HG03095 (cell line): ENCODE results near the gene PLEKHA8.

Experiments
- ATAC-seq: cut with Tn5 transposase; IDR thresholded peaks from one replicate; pipeline ENCODE4 v1.9.1; 2021; ENCODE audit warnings: moderate library complexity; ENCODE audit not compliant: unreplicated experiment

PLEKHA8 gene, protein sequence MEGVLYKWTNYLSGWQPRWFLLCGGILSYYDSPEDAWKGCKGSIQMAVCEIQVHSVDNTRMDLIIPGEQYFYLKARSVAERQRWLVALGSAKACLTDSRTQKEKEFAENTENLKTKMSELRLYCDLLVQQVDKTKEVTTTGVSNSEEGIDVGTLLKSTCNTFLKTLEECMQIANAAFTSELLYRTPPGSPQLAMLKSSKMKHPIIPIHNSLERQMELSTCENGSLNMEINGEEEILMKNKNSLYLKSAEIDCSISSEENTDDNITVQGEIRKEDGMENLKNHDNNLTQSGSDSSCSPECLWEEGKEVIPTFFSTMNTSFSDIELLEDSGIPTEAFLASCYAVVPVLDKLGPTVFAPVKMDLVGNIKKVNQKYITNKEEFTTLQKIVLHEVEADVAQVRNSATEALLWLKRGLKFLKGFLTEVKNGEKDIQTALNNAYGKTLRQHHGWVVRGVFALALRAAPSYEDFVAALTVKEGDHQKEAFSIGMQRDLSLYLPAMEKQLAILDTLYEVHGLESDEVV

GRCh38 chr7:30028216-30028748, at the start of gene PLEKHA8:
Gene PLEKHA8 (plus strand): TSS chr7:30028412. CDS start chr7:30028763, 351 bp downstream.
- peak; percentile 46 for ATAC-seq

GRCh38 chr7:29980151-29980550, 48.1 kb upstream of the PLEKHA8 start:
- ATAC-seq, result no peak

DNA sequence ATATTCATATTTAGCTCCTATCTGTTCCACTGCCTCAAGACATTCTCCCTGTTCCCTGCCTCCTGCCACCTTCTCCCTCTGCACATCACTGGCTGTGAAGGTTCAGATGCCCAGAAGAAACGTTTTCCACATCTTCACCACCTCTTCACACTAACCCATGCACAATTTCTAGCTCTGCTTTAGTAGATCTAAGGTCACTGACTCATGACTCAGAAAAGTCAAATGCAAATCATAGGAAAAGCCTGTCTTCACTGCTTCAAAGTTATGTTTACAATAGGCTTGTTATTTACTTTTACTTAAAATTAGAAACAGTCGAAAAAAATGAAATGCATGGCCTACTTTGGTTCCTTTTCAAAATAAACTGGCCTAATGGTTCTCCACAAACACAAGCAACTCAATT, 41.1 kb upstream of the PLEKHA8 start:
- ATAC-seq, result no peak

GRCh38 chr7:29987811-29988317, 40.3 kb upstream of the PLEKHA8 start:
- no peak for ATAC-seq

- no peak for ATAC-seq
These were observed 39.6 kb upstream of the PLEKHA8 start for GRCh38 chr7:29988424-29989256.

DNA sequence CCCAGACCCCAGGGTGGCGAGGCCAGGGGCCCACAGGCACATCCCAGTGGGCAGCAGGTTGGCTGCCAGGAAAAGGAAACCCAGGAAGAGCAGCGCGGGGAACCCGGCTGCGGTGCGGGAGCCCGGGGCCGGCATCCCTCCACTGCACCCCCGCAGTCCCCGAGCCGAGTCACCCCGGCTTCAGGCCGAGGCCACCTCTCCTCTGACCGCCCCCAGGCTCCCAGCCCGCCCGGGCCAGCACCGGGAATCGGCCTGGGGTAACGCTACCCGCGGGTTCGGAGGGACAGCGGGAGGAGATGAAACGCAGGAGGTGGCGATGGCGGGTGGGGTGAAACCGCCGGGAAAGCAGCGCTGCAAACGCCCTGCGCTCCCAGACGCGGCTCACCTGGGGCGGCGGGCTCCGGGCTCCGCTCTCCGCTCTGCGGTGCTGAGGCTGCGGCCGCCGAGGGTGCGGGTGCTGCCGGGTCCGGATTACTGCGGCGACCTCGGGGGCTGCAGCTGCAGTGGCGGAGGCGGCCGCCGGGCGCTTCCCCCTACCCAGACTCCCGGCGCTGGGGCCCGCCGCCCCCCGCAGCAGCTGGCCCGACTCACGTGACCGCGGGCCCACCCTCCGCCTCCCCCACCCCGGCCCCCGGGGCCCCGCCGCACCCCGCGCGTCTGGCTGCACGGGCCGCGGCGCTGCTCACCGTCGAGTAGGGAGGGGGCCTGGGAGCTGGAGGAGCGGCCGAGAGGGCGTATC, 38.8 kb upstream of the PLEKHA8 start, which contains the start of gene SCRN1:
TSS of gene SCRN1 (minus strand) at position 545 of the 739 bp plus-strand sequence. CDS start 20,734 bp downstream, outside the sequence.
- ATAC-seq, result no peak

DNA sequence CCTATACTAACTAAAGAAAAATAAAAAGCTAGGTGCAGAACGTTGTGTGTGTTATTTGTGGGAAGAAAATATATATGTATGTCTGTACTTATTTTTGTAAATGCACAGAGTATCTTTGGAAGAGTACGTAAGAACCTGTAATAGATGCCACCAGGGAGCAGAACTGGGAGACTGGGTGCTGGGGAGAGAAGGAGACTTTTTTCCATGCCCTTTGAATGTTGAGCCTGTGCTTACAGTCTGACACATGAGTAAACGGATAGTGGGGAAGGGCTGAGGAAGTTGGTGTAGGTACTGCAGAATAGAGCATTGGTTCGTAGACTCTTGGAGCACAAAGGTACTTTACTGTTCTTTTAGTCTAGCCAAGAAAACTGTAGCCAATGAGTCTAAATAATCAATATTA, 37.3 kb upstream of the PLEKHA8 start:
- ATAC-seq, result no peak

- no peak for ATAC-seq
These were observed 36.3 kb upstream of the PLEKHA8 start for GRCh38 chr7:29991937-29992336.

- ATAC-seq, result no peak
These were observed 35.1 kb upstream of the PLEKHA8 start for GRCh38 chr7:29993140-29993539.

DNA sequence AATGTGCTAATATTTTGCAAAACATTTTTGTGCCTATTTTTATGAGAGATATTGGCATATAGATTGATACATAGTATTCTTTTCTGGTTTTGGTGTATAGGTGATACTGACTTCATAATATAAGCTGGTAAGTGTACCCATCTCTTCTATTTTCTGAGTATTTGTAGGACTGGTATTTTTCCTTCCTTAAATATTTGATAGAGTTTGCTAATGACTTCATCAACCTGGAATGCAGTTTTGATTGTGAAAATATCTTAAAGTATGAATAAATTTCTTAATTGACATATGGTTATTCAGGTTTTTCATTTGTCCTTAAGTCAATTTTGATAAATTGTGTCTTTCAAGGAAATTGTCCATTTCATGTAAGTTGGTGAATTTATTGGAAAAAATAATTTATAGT, 32.6 kb upstream of the PLEKHA8 start:
- ATAC-seq, result no peak

DNA sequence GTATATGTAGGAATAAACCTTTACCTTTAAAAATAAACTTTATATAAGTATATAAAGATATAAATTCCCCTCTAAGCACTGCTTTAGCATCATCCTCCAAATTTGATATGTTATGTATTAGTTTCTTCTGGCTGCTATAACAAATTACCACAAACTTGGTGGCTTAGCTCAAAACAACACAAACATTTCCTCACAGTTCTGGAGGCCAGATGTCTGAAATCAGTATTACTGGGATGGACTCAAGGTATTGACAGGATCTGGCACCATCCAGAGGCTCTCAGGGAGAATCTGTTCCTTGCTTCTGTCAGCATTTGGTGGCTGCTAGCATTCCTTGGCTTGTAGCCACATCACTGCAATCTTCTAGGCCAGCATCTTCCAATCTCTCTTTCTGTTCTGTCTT, 31.9 kb upstream of the PLEKHA8 start:
- no peak for ATAC-seq

- no peak for ATAC-seq
These were observed 29.7 kb upstream of the PLEKHA8 start for GRCh38 chr7:29998489-29998888.

DNA sequence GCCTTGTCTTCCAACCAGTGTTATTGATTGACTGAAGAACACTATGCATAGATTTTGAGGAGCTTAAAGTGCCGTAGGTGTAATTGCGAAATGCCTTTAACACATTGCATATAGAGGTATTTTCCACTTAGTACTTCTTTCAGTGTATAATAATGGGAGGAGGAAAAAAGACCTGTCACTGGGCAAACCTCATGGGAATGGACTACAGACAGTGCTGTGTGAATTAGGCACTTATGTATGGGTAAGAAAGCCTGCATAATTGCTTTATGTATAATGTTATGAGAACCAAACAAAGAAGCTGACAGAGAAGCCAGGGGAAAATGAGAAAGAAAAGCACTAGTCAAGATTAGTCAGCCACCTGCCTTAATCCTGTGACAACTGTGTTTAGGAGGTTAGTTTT, 26.2 kb upstream of the PLEKHA8 start:
- ATAC-seq, result no peak

DNA sequence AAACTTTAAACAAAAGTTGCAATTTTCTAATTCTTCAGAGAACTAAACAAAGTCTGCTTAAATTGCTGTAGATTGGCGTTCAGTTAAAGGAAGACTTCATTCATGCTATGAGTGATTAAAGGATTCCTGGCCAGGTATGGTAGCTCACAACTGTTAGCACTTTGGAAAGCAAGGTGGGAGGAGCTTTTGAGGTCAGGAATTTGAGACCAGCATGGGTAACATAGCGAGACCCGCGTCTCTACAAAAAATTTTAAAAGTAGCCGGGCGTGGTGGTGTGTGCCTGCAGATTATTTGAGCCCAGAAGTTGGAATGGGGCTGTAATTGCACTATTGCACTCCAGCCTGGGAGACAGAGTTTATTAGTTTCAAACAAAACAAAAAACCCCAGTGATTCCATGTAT, 25.1 kb upstream of the PLEKHA8 start:
- no peak for ATAC-seq

- ATAC-seq, result no peak
These were observed 22.7 kb upstream of the PLEKHA8 start for GRCh38 chr7:30005464-30005863.

GRCh38 chr7:30010021-30010420, 18.2 kb upstream of the PLEKHA8 start:
- ATAC-seq, result no peak

GRCh38 chr7:30012757-30013156, 15.5 kb upstream of the PLEKHA8 start:
- no peak for ATAC-seq

GRCh38 chr7:30018451-30018850, 9.8 kb upstream of the PLEKHA8 start:
- no peak for ATAC-seq

DNA sequence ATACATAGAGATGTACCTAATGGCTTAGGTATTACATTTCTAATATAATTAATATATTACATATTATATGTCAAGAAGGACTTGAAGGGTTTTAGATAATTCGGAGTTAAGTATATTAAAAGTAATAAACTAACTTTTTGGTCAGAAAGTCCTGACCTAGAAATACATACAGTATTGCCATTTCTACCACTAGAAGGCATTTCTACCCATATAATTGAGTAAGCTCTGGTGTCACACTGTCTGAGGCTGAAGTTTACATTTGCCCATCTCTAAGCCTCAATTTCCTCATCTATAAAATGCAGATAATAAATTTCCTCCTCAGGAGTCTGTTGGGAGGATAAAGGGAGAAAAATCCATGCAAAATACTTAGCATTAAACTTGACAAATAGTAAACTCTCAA, 8.8 kb upstream of the PLEKHA8 start:
- no peak for ATAC-seq

- ATAC-seq, result no peak
These were observed 8.3 kb upstream of the PLEKHA8 start for GRCh38 chr7:30019960-30020359.

DNA sequence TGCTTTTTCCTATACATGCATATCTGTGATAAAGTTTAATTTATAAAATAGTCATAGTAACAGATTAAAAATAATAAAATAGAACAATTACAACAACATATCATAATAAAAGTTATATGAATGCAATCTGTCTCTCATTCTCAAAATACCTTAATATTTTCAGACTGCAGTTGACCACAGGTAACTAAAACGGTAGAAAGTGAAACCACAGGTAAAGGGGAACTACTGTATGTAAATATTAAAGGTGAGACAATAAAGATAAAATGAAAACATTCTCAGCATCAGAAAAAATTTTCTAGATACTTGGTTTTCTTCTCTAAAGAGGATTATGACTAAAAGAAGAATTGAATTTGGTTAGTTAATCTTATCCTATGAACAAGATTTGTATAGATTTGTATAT, 7.7 kb upstream of the PLEKHA8 start:
- ATAC-seq, result no peak
